Stimulated activated CD4-positive, alpha-beta T cell treated with anti-CD3 and anti-CD28 coated beads, Interleukin-12 subunit alpha, Interleukin-12 subunit beta, amount 100 ng/mL, for 4 hours (primary cell): ENCODE results near the gene LBX1.
A peak's percentile ranks its signal among the peaks of the same experiment; 100 is the strongest.

ENCODE experiments used
- DNase-seq: peaks from one replicate; pipeline ENCODE4 v3.0.0-alpha.2; 2020

Gene LBX1

GRCh38 chr10:101229266-101230182, at the start of gene LBX1:
Gene LBX1 (minus strand): TSS chr10:101229463. CDS start chr10:101228815, 648 bp downstream.
- no peak for DNase-seq

DNA sequence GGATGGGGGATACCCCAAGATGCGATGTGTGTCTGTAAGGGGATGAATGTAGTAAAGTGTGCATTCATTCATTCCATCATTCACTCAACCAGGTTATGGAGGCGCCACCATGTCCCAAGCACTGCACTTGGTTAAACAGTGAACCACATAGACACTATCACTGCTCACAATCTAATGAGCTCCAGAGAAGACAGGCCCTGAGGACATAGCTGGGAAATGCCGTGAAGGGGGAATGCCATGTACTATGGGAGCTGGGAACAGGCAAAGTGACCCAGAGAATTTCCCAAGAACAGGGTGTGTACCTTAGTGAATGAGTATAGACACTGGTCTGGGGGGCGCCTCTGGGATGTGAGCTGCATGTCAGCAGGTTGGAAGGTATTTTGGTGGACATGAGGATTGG, 44.5 kb upstream of the LBX1 start:
- no peak for DNase-seq

- DNase-seq, result no peak
These were observed 44.1 kb upstream of the LBX1 start for GRCh38 chr10:101273330-101273729.

GRCh38 chr10:101272229-101272868, 43.1 kb upstream of the LBX1 start:
- peak; percentile 57 for DNase-seq

GRCh38 chr10:101270763-101271162, 41.5 kb upstream of the LBX1 start:
- no peak for DNase-seq

- DNase-seq, result no peak
These were observed 38.5 kb upstream of the LBX1 start for GRCh38 chr10:101267776-101268175.

- no peak for DNase-seq
These were observed 38.0 kb upstream of the LBX1 start for GRCh38 chr10:101267290-101267680.

DNA sequence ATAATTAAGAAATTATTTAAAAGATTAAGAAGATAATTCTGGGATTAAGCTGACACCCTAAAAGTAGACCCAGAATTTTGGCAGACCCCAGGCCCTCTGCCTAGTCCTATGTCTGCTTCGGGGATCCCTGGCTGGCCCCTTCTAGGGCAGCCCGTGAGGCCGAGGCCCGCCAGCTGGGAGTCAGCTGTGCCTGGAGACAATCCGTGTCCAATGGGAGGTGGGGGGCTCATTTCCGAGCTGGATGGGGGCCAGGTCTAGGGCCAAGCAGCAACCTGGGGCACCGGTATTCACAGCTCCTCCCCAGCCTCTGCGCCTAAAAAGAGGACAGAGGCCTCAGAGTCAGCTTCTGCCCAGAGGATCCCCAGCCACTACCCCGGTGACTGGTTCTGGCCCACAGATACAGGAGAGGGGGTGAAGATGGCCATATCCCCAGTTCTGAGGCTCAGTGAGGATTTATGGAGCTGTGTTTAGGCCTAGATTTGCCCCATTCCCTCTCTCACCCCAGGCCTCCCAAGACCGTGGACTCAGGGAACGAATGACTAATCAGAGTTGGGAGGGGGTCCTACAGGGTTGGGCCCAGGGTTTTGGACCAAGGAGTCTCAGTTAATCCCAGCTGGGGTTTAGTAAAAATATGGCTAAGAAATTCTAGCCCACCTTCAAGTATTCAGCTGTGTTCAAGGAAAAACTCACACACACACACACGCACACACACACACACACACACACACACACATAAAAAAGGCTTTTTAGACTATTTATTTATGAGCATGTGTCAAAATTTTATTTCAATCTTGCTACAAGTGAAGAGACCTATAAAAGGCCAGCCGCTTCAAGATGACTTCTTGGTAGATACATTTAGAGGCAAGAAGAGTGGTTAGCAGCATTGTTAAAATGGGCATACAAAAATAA, 37.4 kb upstream of the LBX1 start:
- no peak for DNase-seq

DNA sequence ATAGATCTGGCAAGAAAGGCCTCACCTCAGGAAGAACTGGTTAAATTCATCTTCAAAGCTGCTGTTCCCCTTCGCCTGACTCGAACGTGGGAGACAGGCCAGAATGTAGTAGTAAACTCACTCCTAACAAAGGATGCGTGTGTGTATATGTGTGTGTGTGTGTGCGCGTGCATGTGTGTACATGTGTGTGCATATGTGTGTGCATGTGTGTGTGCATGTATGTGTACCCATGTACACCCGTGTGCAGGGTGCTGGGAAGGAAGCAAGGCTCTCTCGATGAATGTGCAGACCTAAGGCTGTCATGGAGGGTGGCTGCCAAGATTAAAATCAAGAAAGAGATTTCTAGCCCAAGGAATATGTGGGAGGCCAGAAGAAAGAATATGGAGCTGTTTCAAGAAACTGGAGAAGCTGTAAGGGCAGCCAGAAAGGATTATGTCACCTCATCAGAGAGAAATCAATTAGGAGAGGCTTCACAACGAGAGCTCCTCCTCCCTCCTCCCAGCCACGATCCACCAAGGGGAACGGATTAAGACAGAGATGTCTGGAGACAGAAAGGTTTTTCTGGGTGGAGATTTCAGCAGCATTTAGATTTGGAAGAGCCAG, 34.0 kb upstream of the LBX1 start:
- no peak for DNase-seq

DNA sequence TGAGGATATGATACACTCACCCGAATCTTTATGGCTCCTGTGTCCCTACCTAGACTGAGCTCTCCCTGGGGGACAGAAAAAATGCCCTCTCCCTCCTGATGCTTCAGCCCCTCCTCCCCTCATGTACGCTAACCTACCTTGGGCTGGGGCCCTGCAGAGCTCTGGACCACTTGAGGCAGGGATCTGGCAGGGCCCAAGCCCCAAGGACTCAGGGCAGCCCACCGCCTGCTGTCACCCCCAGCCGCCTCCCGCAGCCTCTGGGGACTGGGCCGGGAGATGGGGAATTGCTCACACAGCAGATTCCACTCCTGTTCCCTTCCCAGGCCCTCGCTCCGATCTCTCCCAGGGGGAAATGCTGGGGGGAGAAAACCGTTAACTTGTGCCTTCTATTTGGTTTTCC, 32.9 kb upstream of the LBX1 start:
- no peak for DNase-seq

GRCh38 chr10:101261702-101262101, 32.4 kb upstream of the LBX1 start:
- no peak for DNase-seq

DNA sequence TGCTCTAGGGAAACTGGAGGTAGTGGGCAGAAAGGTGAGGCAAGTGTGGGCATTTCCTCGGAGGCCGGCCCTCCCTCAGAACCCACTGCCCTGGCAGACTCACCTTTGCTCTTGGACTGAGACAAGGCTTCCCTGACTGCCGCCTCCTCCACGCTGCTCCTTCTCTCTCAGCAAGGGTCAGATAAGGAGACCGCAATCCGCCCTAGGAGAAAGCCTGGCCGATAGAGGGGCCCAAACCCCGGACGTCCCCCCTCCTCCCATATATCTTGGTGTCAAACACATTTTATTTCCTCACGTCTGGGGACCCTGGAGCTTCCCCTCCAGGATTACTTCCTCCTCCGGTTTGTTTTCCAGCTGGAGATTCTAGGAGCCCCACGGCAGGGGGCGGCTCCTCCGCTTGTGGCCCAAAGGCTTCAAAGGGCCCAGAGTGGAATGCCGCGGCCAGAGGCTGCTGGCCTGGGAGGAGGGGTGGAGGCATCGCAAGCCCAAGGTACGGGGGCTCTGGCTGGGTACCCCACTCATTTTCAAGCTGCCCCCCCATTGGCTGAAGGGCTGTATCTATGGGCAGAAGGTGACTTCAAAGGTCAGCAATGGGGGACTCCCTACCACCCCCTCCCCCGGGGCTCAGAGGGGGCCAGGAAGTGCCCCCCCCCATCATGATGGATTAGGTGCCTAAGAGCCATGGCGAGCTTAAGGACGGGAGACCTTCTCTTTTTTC, 31.7 kb upstream of the LBX1 start:
- no peak for DNase-seq

- no peak for DNase-seq
These were observed 29.1 kb upstream of the LBX1 start for GRCh38 chr10:101258179-101258885.

DNA sequence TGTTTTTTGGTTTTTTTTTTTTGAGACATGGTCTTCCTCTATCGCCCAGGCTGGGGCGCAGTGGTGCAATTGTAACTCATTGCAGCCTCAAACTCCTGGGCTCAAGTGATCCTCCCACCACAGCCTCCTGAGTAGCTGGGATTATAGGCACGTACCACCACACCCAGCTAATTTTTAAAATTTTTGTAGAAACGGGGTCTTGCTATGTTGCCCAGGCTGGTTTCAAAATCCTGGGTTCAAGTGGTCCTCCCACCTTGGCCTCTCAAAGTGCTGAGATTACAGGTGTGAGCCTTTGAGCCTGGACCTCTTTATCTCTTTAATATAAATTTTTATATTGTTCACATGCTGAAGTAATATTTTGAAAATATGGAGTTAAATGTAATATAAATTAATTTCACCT, 28.2 kb upstream of the LBX1 start:
- no peak for DNase-seq

DNA sequence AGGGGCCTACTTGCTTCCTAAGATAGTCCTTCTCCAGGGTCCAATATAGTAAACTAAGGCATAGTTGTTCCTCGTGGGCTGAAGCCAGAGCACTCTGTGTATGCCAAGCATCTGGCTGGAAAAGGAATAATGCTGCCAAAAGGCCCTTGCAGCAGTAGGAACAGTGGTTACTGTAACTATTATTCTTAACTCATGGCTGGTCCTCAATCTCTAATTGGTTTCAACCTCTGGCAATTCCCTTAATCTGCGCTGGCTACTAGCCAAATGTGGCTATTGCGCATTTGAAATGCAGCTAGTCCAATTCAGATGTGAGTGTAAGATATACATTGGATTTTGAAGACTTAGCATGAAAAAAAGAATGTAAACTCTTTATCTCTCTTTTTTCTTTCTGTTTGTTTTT, 27.8 kb upstream of the LBX1 start:
- no peak for DNase-seq

DNA sequence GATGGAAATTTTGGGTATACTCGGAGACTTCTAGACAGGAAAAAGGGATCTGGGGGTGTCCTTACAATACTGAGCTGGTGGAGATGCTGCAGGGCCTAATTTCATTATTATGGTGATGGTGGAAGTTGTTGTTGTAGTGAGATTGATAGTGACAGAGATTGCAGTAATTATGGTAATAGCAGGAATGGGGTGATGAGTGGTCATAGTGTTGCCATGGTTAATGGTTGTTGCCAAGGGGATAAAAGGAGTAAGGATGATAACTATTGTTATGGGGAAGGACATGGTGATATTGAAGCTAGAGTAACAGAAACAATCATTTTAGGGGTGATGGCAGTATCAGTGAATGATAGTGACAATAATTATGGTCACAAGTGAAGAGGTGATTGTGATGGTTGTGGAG, 27.1 kb upstream of the LBX1 start:
- DNase-seq, result no peak

DNA sequence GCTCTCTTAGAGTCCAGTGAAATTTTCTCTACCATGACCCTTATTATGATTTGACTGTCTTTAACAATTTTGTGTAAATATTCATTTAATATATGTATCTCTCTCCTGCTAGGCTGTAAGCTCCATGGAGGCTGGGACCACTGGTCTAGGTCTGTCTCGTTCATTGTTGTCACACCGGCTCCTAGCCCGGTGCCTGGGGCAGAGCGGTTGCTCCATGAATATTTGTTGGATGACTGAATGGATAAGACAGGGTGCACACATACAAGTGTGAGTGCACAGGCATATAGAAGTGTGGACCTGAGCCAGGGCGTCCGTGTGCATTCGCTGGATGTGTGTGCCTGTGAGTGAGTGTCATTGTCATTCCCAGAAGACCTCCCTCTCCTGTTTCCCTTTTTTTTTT, 20.9 kb upstream of the LBX1 start:
- DNase-seq, result no peak

DNA sequence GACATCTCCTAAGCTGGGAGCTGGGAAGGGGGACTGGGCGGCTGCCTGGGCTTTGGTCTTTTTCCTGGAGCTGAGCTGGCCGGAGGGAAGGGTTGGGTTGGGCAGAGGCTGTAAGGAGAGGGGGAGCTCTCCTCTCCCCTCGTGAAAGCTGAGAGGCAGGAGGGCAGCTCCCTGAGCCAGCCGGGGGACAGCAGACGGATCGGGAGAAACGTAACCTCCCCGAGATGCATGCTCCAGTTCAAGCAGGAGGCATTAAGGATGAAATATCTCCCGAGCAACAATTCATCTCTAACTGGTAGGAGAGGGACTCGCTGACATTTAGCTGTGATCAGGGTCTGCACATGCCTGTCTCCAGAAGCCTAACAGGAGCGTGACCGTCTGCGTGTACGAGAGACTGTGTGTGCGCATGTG, 19.9 kb upstream of the LBX1 start:
- DNase-seq, result no peak

DNA sequence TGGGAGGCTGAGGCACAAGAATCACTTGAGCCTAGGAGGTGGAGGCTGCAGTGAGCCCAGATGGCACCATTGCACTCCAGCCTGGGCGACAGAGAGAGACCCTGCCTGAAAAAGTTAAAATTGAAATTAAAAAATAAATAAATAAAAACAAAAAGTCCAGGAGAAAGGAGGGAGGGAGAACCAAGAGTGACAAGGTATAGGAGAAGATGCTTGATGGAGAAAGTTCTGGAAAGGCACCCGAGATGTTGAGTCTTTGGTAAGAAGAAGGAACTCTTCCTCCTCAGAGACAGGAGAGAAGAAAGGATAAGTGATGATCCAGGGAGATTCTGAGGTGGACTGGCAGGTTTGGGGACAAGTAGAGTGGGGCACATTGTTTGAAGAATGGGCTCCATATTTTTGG, 17.4 kb upstream of the LBX1 start:
- DNase-seq, result no peak

- no peak for DNase-seq
These were observed 15.2 kb upstream of the LBX1 start for GRCh38 chr10:101244321-101245050.
